Breast epithelium (tissue), 4 donors: Measurements from ENCODE around the gene PHIP. TPM values are rescaled to one million over a fixed set of nuclear protein-coding genes. Genes with fewer than 3 reads are reported as not detected.

Source experiments
- DNase-seq, 2 donors: peaks; one replicate each; pipeline ENCODE4 v3.0.0-alpha.2; 2019; ENCODE audit warnings: low spot score in 2 of 2
- H3K27ac ChIP-seq, 2 donors: fragments of 200-600 bp; sonication (generic) in 1 of 2; one replicate each; pipeline ENCODE4 v1.5.1; 2016 to 2019; ENCODE audit warnings: mild to moderate bottlenecking in 1 of 2
- H3K27me3 ChIP-seq, 2 donors: fragments of 200-600 bp; sonication (generic) in 1 of 2; one replicate each; pipeline versions ENCODE4 v1.5.1 to v1.6.0; 2017 to 2019; ENCODE audit warnings: control low read depth in 1 of 2, mild to moderate bottlenecking in 1 of 2
- H3K36me3 ChIP-seq: fragments of 200-600 bp; one replicate; pipeline ENCODE4 v1.5.1; 2019
- H3K4me1 ChIP-seq, 2 donors: fragments of 200-600 bp; sonication (generic); one replicate each; pipeline ENCODE4 v1.5.1; 2016 to 2019; ENCODE audit warnings: control low read depth in 1 of 2
- H3K4me3 ChIP-seq, 3 donors: fragments of 200-600 bp; sonication (generic); 1 replicate in 2 of 3; 2 replicates in 1 of 3; pipeline ENCODE4 v1.5.1; 2016 to 2019; ENCODE audit warnings: mild to moderate bottlenecking in 3 of 3, moderate library complexity in 2 of 3
- H3K9me3 ChIP-seq, 2 donors: fragments of 200-600 bp; sonication (generic) in 1 of 2; one replicate each; pipeline ENCODE4 v1.5.1; 2016 to 2019; ENCODE audit warnings: control low read depth in 1 of 2
- POLR2A ChIP-seq: fragments of 450-650 bp; IDR thresholded peaks from one replicate; pipeline ENCODE4 v1.6.1; 2016; ENCODE audit warnings: antibody characterized with exemption, mild to moderate bottlenecking, moderate library complexity
- POLR2AphosphoS5 ChIP-seq, 3 donors: sonication (generic); formaldehyde crosslinking; IDR thresholded peaks; one replicate each; pipeline ENCODE4 v1.6.1; 2017; ENCODE audit warnings: antibody characterized with exemption in 3 of 3
- intact Hi-C: fragments of 100-400 bp; cut with DNase I; formaldehyde crosslinking; loops from one replicate; pipeline ENCODE4 v1.15.1; 2023; ENCODE audit warnings: low total_unique reads
- total RNA-seq, 3 donors: library from RNA; depleted of rRNA; stranded (reverse); fragments of >200 nt; gene quantifications; one replicate each; pipeline ENCODE4 v1.1.0, GENCODE V29; 2016
- TF ChIP-seq, protein P1 (sequence below), 3 donors: fragments of 450-650 bp; IDR thresholded peaks; one replicate each; pipeline ENCODE4 v1.5.1; 2016 to 2017; ENCODE audit warnings: antibody characterized with exemption in 3 of 3, mild to moderate bottlenecking in 3 of 3, moderate library complexity in 3 of 3

Gene PHIP
- total RNA-seq, 3 donors from 2014 or later = 31.7 to 73.6 (median 44.9) TPM

DNA sequence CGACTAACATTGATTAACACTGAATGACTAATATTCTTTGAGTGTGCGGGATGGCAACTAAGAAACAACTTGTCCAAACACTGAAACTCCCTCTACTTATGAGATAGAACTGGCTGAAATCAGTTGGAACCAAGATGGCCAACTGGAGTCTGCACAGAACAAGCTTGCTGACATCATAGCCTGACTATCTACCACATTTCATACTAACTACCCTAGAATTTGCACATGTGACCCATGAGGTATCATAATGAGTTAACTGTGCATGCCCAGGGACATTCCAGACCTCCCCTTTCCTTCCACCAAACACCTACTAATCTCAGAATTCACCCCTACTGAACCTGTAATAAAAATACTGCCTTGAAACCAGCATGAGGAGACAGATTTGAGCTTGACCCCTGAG, 43.2 kb downstream of the PHIP start:
- Histone ChIP-seq H3K4me1 (no peaks in the 10 kb centered on the region), H3K27me3 (no peaks in the 10 kb centered on the region), H3K4me3 (no peak overlapping the region), H3K9me3 (no peaks in the 10 kb centered on the region), H3K27ac (no peak overlapping the region), H3K36me3 (peaks cover 4% of the 10 kb centered on the region)
- DNase-seq = no peak
- intact Hi-C loops = no loop called here
- TF ChIP-seq, protein P1, sequence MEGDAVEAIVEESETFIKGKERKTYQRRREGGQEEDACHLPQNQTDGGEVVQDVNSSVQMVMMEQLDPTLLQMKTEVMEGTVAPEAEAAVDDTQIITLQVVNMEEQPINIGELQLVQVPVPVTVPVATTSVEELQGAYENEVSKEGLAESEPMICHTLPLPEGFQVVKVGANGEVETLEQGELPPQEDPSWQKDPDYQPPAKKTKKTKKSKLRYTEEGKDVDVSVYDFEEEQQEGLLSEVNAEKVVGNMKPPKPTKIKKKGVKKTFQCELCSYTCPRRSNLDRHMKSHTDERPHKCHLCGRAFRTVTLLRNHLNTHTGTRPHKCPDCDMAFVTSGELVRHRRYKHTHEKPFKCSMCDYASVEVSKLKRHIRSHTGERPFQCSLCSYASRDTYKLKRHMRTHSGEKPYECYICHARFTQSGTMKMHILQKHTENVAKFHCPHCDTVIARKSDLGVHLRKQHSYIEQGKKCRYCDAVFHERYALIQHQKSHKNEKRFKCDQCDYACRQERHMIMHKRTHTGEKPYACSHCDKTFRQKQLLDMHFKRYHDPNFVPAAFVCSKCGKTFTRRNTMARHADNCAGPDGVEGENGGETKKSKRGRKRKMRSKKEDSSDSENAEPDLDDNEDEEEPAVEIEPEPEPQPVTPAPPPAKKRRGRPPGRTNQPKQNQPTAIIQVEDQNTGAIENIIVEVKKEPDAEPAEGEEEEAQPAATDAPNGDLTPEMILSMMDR (IDR thresholded peaks at IDR 0.05) = no peak
- no peak for TF ChIP-seq POLR2AphosphoS5 (IDR thresholded peaks at IDR 0.05)
- TF ChIP-seq POLR2A = no peak

DNA sequence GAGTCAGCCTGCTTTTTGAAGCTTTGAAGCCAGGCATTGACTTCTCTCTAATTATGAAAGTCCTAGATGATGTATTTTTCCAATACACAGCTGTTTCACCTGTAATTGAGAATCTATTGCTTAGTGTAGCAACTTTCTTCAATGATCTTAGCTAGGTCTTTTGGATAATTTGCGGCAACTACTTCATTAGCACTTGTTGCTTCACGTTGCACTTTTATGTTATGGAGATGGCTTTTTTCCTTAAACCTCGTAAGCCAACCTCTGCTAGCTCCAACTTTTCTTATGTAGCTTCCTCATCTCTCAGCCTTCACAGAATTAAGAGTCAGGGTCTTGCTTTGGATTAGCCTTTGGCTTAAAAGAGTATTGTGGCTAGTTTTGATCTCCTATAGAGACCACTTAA, 44.8 kb downstream of the PHIP start:
- H3K4me1 ChIP-seq = no peaks in the 10 kb centered on the region
- intact Hi-C loops = no loop called here
- H3K4me3 ChIP-seq = no peak overlapping the region
- H3K27ac ChIP-seq = no peak overlapping the region
- DNase-seq = no peak
- no peaks in the 10 kb centered on the region for H3K9me3 ChIP-seq
- H3K27me3 ChIP-seq = no peaks in the 10 kb centered on the region
- peaks cover 4% of the 10 kb centered on the region for H3K36me3 ChIP-seq
- TF ChIP-seq POLR2AphosphoS5 (IDR thresholded peaks at IDR 0.05) = no peak
- TF ChIP-seq, protein P1 (IDR thresholded peaks at IDR 0.05) = no peak
- no peak for TF ChIP-seq POLR2A

- no peaks in the 10 kb centered on the region for H3K36me3 ChIP-seq
- H3K4me1 ChIP-seq = no peaks in the 10 kb centered on the region
- DNase-seq = no peak
- intact Hi-C loops = no loop called here
- no peaks in the 10 kb centered on the region for H3K9me3 ChIP-seq
- TF ChIP-seq, protein P1 (IDR thresholded peaks at IDR 0.05) = no peak
- no peak for TF ChIP-seq POLR2A
- no peak for TF ChIP-seq POLR2AphosphoS5 (IDR thresholded peaks at IDR 0.05)
- no peak overlapping the region for H3K4me3 ChIP-seq
- H3K27ac ChIP-seq = no peak overlapping the region
- no peaks in the 10 kb centered on the region for H3K27me3 ChIP-seq
Measured at GRCh38 chr6:79031821-79032590, 46.0 kb downstream of the PHIP start.

GRCh38 chr6:79030511-79030910, 47.5 kb downstream of the PHIP start:
- no peak overlapping the region for H3K27ac ChIP-seq
- no peaks in the 10 kb centered on the region for H3K36me3 ChIP-seq
- no peaks in the 10 kb centered on the region for H3K27me3 ChIP-seq
- TF ChIP-seq POLR2AphosphoS5 (IDR thresholded peaks at IDR 0.05) (no peak), POLR2A (no peak)
- TF ChIP-seq, protein P1 (IDR thresholded peaks at IDR 0.05) = no peak
- H3K4me1 ChIP-seq = no peaks in the 10 kb centered on the region
- no peaks in the 10 kb centered on the region for H3K9me3 ChIP-seq
- DNase-seq = no peak
- intact Hi-C loops = no loop called here
- no peak overlapping the region for H3K4me3 ChIP-seq

- TF ChIP-seq, protein P1 (IDR thresholded peaks at IDR 0.05) = no peak
- TF ChIP-seq POLR2A = no peak
- no peak for TF ChIP-seq POLR2AphosphoS5 (IDR thresholded peaks at IDR 0.05)
- DNase-seq = no peak
- no peaks in the 10 kb centered on the region for H3K4me1 ChIP-seq
- no peak overlapping the region for H3K27ac ChIP-seq
- no peak overlapping the region for H3K4me3 ChIP-seq
- H3K36me3 ChIP-seq = no peaks in the 10 kb centered on the region
- no peaks in the 10 kb centered on the region for H3K9me3 ChIP-seq
- intact Hi-C loops = no loop called here
- no peaks in the 10 kb centered on the region for H3K27me3 ChIP-seq
Measured at GRCh38 chr6:79030023-79030422, 48.0 kb downstream of the PHIP start.
